HTERT RPE-1 (cell line): ENCODE results near the gene MDFI.

Experiments
- in situ Hi-C: fragments of 300-500 bp; cut with MboI; formaldehyde crosslinking; loops from 4 replicates; pipeline ENCODE4 v1.14.3; 2020; ENCODE audit warnings: low sequenced_read_pairs

Gene MDFI

DNA sequence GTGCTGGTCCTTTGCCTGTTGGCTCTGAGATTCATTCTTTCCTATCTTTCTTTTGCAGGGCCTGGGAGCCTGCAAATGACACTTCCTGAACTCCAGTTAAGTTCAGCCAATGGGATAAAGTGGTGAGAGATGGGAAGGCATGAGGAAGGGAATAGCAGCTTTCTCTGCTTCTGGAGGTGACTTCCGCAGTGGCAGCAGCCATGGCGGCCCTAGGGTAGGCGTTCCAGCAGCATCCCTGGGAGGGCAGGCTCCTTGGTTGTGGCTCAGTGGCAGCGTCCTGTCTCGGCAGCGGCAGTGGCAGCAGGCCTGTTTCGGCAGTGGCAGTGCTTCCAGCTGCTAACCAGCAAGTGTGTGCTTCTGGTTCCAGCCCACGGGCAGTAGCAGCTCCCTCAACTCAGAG lies 7.3 kb upstream of the MDFI start:
- in situ Hi-C loops: no loop called here

GRCh38 chr6:41633056-41633634 lies 5.1 kb upstream of the MDFI start:
- in situ Hi-C loops: no loop called here

DNA sequence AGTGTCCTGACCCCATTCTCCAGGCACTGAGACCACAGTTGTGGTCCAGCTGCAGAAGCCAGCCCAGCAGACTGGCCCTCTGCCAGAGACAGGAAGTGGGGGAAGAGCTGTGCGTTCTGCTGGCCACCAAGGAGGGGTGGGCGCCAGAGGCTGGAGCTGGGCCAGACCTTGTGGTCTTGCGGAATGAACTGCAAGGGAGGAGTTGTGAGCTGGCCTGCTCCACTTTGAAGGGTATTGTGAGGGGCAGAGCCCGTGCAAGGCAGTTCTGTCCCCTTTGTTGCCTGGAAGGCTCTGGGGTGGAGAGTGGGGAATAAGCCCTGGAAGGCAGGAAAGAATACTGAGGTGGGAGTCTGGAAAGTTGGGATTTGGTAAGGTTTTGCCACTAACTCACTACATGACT lies 3.6 kb upstream of the MDFI start:
- in situ Hi-C loops: no loop called here

DNA sequence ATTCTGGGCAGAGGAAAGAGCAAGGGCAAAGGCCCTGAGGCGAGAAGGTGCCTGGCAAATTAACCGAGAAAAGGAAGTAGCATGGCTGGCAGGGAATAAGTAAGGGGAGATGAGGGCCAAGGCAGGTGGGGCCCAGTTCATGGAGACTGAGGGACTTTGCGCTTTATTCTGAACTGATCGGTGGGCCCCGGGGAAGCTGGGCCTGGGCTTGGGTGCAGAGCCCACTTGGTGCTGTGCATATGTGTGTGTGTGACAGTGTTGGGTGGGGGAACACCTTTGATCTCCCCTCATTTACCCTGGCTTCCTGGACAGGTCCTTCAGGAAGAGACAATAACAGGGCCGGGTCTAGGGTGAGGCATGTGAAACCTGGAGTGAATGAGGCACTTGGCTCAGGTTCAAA lies 2.9 kb upstream of the MDFI start:
- in situ Hi-C loops: no loop called here

GRCh38 chr6:41636833-41637193 lies 1.5 kb upstream of the MDFI start:
- in situ Hi-C loops: no loop called here

GRCh38 chr6:41637194-41638001 lies 870 bp upstream of the MDFI start:
- in situ Hi-C loops: no loop called here

DNA sequence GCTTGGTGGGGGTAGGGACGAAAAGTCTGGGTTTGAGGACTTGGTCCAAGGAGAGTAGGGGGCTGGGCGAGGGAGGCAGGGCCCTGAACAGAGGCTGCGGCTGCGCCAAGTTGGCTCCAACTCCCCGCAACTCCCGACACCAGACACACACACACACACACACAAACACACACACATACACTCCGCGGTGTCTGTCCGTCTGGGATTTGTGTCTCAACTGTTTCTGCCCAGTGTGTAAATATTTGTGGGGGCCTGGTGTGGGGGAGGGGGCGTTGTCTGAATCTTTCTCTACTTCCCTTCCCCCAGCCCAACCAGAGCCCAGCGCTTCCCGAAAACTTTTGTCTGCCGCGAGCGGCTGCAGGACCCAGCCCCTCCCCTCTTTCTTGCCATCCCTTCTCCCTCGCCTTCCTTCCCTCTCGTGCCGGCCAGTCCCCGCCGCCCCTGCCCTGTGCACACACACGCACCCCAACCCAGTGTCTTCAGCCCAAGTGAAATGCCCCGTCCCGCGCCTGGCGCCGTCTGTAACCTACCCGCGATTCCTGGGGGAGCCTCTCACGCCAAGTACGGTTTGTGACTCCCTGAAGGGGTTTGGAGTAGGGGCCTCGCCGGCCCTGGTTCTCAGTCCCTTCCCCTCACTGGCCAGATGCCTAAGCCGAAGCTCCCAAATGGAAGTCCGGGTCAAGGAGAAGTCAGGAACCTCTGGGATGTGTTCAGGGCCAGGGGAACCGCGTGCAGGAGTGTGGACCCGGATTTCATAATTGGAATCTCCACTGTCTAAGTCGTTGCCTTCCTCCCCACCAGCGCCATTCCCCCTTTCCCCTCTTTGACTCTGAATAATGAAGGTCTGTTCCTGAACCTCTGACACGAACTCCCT lies 904 bp downstream of the MDFI start:
- in situ Hi-C loops: no loop called here

GRCh38 chr6:41639809-41640371 lies 1.6 kb downstream of the MDFI start:
- in situ Hi-C loops: no loop called here

DNA sequence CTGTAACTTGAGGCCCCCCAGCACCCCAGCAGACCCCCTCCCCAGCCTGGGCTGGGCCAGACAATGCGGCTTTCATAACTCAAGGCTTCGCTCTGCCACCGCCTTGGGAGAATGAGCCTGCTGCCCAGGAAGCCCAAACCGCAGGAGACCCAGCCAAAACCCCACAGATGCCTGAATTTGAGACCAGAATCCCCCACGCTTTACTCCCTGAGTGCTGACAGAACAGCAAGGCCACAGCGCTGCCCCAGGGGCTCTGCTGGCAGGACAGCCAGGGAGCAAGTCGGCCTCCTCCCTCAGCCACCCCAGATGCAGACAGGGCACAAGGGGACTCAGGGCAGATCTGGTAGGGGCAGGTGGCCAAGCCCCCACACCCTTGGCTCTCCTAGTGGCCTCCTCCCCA lies 2.2 kb downstream of the MDFI start:
- in situ Hi-C loops: no loop called here

GRCh38 chr6:41641352-41641925 lies 3.2 kb downstream of the MDFI start:
- in situ Hi-C loops: no loop called here

GRCh38 chr6:41642090-41642959 lies 4.1 kb downstream of the MDFI start:
- in situ Hi-C loops: no loop called here

DNA sequence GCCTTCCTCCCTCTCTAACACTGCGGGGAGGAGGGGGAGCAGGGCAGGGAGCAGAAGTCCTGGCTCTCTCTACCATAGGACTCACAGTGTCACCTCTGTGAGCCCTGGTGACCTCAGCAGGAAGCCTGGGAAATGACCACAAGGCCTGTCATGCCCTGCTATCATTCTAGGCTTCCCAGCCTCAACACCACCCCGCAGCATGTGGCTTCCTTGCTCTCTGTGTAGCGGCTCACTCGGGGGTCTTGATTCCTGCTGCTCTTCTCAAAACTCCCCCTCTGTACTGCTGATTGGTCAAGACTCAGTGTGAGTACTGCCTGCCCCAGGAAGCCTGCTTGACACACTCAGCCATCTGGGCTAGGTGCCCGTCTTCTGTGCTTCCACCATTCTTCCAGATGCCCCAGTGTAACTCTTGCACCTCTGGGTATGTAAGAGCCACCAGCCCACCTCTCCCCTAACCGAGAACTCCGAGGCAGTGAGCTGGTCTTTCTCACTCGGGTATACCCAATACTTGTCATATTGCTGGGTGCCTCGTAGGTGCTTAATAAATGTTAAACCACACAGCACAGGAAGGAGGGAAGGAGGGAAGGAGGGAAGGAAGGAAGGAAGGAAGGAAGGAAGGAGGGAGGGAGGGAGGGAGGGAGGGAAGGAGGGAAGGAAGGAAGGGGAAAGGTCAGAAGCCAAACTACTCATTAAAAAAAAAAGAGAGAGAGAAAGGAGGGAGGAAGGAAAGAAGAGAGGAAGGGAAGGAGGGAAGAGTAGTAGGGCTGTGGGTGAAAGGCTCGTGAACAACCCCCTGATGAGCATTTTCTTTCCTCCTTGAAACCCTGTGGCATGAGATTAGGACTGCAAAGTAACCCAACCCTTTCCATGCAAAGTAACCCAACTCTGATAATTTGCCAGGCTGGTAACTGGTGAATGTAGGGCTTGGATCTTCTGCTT lies 5.0 kb downstream of the MDFI start:
- in situ Hi-C loops: no loop called here

DNA sequence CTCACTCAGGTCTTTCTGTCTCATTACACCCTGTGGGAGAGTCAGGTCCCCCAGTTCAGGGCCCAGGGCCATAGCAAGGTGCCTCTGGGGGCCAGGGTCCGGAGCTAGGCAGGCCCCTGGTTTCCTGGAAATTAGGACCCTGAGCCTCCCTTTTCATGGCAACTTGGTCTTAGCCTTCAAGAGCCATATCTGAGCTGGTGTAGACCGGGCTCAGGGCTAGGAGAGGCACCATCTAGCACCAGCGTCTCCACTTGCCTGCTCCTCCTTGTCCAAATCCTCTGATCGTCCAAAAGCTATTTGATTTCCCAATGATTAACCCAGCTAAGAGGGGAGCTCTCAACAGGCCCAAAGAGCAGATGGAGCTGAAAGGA lies 5.6 kb downstream of the MDFI start:
- in situ Hi-C loops: no loop called here

GRCh38 chr6:41644297-41644879 lies 6.1 kb downstream of the MDFI start:
- in situ Hi-C loops: no loop called here

DNA sequence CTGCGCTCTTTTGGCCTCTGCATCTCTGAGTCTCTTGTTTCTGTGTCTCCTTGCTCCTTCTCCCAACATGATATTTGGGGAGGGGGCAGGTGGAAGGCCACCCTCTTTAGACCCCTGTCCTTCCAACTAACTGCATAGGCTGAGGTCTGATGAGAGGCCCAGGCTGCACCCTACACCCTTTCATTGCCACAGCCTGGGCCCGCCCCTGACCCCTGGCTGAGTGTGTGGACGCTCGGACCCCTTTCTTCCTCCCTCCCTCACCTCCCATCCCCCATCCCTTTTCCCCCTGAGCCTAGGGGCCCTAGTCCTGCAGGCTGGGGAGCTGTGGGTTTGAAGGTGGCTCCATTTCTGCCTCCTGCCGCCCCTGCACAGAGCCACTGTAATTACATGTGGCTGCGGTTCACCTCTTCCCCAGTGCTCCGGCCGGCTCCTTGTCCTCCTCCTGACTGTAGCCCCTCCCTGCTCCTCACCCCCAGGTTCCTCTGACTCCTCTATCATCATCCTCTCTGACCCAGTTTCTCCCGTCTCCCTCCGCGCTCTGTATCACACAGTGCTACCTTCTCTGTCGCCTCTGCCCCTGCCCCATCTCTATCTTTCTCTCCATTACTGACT lies 6.8 kb downstream of the MDFI start:
- in situ Hi-C loops: no loop called here

GRCh38 chr6:41646026-41646795 lies 7.9 kb downstream of the MDFI start:
- in situ Hi-C loops: no loop called here

GRCh38 chr6:41647061-41647511 lies 8.8 kb downstream of the MDFI start:
- in situ Hi-C loops: no loop called here
